AG10803 (cell line): ENCODE results near the gene MYOF.
"Not testable (repeated sequence)": the region's sequence is repeated elsewhere in the genome, so short reads cannot be mapped to it uniquely, and the experiment has no call there.

Experiments
- DNase-seq: peaks from one replicate; pipeline ENCODE4 v3.0.0; 2010; ENCODE audit warnings: low read depth
- H3K4me3 ChIP-seq: 2 replicates; pipeline ENCODE4 v1.5.1; 2011; ENCODE audit warnings: mild to moderate bottlenecking, low read length, control low read depth
- CTCF ChIP-seq: conservative IDR thresholded peaks from 2 replicates; pipeline ENCODE4 v1.5.1; 2011; ENCODE audit warnings: mild to moderate bottlenecking, low read length, control low read depth, inconsistent platforms

Gene MYOF

GRCh38 chr10:93315246-93315645 is 166.9 kb downstream of the MYOF start:
- DNase-seq, result no peak
- no peak for TF ChIP-seq CTCF
- no peak overlapping the region for H3K4me3 ChIP-seq

DNA sequence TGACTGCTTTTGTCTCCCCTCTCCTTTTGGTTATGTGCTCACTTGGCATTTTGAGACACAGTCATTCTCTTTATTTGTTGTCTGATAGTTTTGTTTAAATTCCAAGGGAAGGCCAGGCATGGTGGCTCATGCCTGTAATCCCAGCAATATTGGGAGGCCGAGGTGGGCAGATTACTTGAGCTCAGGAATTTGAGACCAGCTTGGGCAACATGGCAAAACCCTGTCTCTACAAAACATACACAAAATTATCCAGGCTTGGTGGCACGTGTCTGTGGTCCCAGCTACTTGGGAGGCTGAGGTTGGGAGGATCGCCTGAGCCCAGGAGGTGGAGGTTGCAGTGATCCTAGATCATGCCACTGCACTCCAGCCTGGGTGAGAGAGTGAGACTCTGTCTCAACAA is 167.5 kb downstream of the MYOF start:
- DNase-seq, H3K4me3 ChIP-seq: not testable (repeated sequence)

- TF ChIP-seq CTCF, result no peak
- no peak for DNase-seq
- H3K4me3 ChIP-seq, result no peak overlapping the region
Observed at GRCh38 chr10:93313798-93314197, 168.3 kb downstream of the MYOF start.

- peak; percentile 33 for DNase-seq
- no peak for TF ChIP-seq CTCF
- no peak overlapping the region for H3K4me3 ChIP-seq
Observed at GRCh38 chr10:93309062-93309461, 173.1 kb downstream of the MYOF start.

GRCh38 chr10:93305122-93305521 is 177.0 kb downstream of the MYOF start:
- DNase-seq, result no peak

GRCh38 chr10:93300981-93301380 is 181.2 kb downstream of the MYOF start:
- H3K4me3 ChIP-seq, result no peak overlapping the region
- DNase-seq, result no peak

More at GRCh38 chr10:93305122-93305521, 177.0 kb downstream of the MYOF start:
- H3K4me3 ChIP-seq, result no peak overlapping the region
- no peak for TF ChIP-seq CTCF

DNA sequence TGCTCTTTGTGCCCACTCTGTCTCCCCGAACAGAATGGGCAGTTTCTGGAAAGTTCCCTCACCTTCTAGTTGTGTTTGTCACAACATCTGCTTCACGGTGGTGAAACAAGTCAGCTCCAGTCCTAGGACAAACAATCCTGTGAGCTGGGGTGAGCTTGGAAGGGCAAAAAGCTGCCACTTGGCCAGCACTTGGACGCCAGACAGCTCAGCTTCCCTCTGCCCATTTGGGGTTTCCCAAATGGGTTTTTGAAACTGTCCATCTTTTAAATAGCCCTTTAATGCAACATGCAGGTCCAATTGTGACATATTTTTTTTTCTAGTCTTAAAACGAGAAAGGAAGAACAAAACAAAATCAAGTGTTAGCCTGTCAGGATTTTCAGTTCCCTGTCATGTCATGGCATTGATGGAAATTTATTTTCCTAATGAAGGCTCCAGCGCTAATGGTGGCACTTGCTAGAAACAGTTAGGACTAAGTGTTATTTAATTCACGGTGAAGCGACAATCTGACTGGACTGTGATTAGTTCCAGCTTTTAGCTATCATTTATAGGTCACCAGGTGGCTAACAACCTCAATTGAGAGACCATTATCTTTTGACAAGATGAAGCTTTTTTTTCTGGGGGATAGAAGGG is 181.7 kb downstream of the MYOF start:
- H3K4me3 ChIP-seq, result no peak overlapping the region
- no peak for TF ChIP-seq CTCF
- no peak for DNase-seq

More at GRCh38 chr10:93300981-93301380, 181.2 kb downstream of the MYOF start:
- no peak for TF ChIP-seq CTCF
